Measurements from ENCODE around the gene MRRF.

DNA sequence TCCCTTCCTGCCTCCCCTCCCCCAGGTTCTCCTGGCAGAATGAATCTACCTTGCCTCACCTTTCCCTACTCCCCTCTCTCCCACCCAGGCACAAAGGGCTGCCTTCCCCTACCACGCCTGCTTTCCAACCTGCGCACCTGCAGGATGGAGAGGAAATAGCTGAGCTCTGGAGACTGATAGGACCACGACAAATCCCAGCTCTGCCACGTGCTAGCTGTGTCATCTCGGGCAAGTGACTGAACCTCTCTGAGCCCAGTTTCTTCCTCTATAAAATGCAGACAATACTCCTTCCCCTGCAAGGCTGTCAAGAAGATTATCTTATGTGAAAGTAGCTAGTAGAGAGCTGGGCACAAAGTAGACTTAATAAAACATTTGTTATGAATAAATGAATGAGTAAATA is 74.9 kb downstream of the MRRF start:
- TF ChIP-seq EZH2phosphoT487 (IDR thresholded peaks at IDR 0.05; ENCODE audit: insufficient read depth, low read depth) (no peak), EZH2 (IDR thresholded peaks at IDR 0.05; ENCODE audit: insufficient read depth, poor library complexity, severe bottlenecking) (no peak)
